Activated T-cell treated with anti-CD3 and anti-CD28 coated beads for 48 hours (primary cell): ENCODE results near the gene PRR22.

Source experiments
- DNase-seq: peaks from one replicate; pipeline ENCODE4 v3.0.0-alpha.2; 2020; ENCODE audit warnings: low read depth

PRR22 gene

DNA sequence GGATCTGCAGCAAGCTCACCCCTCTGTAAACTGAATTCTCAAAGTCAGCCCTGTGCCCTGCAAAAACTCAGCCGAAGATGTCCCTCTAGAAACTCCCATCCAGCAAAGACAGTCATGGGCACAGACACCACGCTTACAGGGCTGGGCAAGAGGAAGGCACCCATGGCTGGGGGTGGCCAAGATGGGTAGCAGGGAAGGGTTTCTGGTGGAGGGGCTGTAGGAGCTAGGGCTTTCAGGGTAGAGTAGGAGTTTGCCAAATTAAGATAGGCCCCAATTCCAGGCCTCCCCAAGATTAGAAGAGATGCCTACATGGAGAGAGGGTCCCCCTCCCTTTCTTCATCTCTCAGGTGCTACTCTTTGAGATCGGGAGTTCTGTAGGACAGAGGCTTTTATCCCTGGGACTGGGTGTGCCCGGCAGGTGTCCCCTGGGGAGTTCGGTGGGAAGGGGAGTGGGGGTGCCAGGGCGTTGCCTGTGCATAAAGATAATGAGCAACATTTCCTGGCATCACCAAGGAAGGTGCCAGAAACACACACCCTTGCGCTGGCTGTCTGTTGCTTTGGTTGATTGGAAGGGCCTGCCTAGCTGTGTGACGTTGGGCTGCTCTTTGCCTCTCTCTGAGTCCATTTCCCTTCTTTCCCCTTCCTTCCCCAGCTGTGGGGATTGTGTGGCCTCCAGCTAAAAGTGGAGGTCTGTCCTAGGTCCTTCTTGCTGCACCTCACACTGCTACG is 29.7 kb upstream of the PRR22 start:
- DNase-seq = no peak

DNA sequence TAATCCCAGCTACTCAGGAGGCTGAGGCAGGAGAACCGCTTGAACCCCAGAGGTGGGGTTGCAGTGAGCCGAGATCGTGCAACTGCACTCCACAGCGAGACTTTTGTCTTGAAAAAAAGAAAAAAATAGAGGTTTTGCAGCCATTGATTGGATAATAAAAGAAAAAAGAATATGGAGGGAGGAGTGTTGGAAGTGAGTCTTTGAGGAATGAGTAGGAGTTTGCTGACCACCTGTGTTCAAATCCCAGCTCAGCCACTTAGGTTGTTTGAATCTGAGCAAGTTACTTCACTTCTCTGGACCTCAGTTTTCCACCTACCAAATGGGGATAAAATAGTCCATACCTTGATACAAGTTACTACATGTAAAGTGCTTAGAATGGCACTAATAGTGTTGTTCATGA is 26.6 kb upstream of the PRR22 start:
- no peak for DNase-seq

DNA sequence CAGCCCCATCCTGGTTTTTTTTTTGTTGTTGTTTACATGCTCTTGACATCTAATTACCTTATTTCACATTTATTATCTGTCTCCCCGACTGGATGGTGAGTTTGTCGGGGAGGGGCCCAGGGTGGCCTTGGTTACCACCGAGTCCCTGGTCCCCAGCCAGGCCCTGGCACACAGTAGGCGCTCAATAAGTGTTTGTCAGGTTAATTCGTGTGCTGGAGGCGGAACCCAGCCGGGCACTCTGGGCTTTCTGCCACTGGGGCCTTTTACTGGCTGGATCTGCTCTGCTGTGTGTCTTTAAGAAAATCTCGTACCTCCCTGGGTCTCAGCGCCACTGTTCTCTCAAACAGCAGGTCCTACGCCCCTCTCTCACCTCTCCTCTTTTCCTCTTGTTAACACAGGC is 24.9 kb upstream of the PRR22 start:
- no peak for DNase-seq

DNA sequence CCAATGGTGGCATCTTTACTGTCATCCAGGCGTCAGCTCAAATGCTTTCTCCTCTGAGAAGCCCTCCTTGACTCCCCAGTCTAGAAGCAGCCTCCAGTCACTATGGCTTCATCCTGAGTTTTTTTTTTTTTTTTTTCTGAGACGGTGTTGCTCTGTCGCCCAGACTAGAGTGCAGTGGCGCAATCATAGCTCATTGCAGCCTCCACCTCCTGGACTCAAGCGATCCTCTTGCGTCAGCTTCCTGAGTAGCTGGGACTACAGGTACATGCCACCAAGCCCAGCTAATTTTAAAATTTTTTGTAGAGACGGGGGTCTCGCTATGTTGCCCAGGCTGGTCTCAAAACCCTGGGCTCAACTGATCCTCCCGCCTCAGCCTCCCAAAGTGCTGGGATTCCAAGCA is 24.5 kb upstream of the PRR22 start:
- no peak for DNase-seq

DNA sequence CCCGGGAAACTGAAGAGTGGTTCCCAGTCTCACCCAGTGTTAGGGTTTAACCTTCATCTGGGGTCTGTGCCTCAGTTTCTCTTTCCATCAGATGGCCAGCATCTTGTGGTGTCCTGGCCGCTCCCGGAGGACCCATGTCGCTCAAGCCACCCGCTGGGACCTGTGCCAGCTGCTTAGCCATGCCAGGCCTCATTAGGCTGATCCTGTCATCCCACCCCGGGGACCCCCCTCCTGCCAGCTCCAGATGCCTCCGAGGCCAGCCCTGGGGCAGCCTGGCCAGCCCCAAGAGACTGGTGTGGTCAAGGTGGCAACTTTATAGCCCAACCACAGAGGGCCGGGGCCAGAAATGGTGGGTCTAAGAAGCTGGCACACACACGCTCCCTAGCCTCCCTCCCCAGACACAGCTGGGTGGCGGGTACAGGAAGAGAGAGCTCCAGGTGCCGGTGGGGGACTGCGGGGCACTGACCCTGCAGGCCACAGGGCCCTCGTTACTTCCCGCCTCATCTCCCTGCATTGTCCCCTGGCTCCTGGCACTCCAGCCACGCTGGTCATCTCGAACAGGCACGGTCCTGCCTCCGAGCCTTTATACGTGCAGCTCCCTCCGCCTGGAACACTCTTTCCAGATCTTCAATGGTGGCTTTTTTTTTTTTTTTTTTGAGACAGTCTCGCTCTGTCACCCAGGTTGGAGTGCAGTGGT is 23.7 kb upstream of the PRR22 start:
- no peak for DNase-seq

DNA sequence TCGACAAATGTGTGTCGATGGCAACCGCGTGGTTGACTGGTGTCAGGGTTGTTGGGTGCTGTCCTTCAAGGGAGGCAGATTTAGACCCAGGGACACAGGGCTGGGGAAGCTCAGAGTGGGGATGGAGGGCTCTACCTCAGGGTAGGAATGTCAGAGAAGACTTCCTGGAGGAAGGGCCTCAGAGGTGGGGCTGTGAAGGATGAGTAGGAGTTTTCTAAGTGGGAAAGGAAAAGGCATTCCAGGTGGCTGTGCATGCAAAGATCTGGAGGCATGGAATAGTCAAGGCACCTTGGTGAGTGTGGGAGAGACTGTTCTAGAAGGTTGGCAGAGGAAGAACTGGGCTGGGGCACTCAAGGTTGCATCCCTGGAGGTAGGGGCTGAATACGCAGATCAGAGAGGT is 22.4 kb upstream of the PRR22 start:
- DNase-seq = no peak

GRCh38 chr19:5806133-5806489 is 21.6 kb upstream of the PRR22 start:
- DNase-seq = no peak

DNA sequence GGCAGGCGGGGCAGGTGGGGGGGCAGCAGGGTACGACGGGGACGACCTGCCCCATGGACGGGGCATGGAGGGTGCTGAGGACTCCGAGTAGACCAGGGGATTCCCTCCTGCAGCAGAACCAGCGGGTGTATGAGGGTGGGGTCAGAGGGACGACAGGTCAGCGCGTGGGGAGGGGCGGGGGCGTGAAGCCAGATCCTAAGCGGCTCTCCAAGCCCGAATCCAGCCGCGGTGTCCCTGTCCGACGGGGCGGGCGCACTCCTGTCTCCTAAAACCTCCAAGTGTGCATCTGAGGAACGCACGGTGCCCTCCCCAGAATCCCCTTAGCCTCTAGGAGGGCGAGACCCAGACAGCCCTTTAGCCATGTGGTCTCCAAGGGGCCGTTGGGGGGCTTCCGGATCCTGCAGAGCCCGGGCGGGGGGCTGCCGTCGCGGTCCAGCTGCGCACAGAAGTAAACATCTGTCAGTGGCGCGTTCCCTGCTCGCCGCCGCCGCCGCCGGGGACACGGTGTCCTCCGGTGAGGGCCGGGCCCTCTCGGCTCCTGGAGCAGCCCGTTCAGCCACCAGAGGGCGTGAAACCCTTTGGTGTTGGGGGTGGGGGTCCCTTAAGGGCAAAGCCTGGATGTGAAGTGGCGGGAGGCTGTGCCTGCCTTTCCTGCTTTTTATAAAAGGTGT is 21.1 kb upstream of the PRR22 start:
- peak; percentile 55 for DNase-seq

DNA sequence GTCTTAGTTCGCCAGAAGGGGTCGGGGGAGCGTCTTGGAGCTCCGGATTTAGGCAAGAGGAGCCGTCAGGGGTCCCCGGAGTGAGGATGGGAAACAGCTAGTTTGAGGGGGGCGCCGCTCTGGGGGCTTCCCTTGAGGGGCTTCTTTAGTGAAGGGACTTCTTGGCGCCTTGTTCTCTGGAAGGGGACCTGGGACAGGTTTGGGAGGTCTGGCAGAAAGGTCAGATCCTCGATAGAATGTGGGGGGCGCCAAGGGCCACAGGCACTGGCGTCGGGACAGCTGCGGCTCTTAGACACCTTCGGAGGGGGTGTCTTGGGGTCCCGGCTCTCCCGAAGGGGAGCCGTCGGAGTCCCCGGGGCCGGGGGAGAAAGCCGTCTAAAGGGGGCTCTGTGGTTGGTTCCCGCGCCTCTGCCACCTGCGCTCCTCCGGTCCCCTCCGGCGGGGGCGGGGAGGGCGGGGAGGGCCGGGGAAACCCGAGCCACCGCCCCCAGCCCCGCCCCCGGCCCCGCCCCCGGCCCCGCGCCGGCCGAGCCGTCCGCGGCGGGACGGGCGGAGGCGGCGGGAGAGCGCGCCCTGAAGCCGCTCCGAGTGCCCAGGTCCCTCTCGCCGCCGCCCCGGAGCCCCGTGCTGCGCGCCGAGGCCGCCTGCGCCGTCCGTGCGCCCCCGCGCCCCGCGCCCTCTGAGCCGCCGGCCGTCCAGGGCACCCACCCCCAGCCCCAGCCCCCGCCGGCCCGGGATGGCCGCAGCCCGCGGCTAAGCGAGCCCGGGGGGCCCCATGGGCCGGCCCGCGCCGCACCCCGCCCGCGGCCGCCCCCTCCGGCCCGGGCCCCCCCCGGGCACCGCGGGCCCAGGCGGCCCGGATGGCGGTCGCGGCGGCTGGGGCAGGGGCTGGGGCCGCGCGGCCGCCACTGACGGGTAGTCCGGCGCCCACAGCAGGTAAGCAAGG is 20.2 kb upstream of the PRR22 start, which contains the start of gene NRTN:
Gene NRTN (plus strand): TSS at position 552 of the 946 bp plus-strand sequence. CDS start 19,099 bp downstream, outside the sequence.
- DNase-seq = peak; percentile 35

DNA sequence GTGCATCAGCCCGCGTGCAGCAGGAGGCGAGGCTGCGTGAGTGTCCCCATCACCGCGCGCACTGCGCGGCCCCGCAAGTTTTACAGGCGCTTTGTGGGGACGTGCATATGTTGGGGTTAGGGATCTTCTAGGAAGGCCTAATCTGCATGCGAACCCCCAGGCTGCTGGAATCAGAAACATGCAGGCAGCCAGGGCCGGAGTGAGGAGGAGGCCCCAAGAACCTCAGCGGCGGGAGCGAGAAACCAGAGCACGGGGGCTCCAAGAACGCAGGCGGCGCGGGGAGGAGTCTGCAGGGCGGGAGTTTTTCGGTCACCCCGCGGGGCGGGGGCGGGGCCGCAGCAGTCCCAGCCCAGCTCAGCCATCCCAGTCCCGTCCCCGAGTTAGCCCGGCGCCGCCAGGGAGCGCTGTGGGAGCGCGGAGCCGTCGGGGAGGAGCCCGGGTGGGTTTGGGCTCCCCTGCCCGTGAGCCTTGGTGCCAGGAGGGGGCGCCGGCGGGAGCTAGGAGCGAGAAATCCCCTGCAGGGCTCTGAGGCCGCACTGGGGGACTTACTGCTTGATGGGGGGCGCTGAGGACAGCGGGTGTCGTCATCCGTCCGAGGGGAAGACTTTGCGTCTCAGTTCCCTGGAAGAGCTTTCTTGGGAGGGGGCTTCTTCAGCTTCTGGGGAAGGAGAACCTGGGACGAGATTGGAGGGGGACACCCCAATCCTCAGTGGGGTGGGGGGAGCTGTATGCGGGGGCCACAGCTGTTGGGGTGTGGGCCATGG is 19.4 kb upstream of the PRR22 start:
- peak; percentile 98 for DNase-seq

DNA sequence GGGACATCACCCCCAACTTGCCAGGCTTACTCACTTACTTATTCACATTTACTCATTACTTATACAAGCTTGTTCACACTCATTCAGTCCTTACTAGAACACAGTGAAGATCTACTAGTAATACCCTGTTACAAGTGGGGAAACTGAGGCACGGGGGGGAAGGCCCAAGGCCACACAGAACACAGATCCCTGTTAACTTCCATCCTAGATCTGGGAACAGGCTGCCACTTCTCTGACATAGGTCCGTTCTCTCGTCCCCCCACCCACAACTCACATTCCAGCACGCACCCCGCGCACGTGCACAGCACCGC is 18.9 kb upstream of the PRR22 start:
- DNase-seq = no peak

- DNase-seq = no peak
Measured at GRCh38 chr19:5801796-5802619, 17.5 kb upstream of the PRR22 start.

DNA sequence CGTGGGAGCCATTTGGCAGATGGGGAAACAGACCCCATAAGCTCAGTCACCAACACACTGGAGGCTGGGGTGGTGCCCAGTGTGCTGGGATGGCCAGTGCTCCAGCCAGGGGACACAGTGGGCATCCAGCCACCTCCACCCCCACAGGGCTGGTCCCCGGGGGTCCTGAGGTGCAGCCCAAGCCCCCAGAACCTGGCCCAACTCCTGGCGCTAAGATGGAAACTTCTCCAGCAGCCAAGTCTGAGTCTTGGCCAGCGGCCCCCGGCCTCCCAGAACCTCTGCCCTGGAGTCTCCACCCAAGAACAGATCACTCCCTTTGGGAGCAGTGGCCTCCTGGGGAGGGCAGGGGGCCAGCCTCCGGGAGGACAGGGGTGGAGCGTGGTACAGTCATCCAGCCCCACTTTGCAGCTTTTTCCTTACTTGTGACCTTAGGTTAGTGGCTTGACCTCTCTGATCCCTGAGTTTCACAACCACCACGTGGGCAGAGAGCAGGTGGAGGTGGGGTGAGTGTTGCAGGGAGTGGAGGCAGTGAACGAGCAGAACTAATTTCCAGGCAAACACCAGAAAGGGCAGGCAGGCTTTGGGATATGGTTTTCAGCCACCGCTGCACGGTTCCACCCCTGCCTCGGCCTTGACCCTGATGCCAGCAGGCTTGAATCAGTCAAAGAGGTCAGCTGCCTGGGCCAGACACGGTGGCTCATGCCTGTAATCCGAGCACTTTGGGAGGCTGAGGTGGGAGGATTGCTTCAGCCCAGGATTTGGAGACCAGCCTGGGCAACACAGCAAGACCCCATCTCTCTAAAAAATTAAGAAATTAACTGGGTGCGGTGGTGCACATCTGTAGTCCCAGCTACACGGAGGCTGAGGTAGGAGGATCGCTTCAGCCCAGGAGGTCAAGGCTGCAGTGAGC is 16.1 kb upstream of the PRR22 start:
- DNase-seq = no peak

DNA sequence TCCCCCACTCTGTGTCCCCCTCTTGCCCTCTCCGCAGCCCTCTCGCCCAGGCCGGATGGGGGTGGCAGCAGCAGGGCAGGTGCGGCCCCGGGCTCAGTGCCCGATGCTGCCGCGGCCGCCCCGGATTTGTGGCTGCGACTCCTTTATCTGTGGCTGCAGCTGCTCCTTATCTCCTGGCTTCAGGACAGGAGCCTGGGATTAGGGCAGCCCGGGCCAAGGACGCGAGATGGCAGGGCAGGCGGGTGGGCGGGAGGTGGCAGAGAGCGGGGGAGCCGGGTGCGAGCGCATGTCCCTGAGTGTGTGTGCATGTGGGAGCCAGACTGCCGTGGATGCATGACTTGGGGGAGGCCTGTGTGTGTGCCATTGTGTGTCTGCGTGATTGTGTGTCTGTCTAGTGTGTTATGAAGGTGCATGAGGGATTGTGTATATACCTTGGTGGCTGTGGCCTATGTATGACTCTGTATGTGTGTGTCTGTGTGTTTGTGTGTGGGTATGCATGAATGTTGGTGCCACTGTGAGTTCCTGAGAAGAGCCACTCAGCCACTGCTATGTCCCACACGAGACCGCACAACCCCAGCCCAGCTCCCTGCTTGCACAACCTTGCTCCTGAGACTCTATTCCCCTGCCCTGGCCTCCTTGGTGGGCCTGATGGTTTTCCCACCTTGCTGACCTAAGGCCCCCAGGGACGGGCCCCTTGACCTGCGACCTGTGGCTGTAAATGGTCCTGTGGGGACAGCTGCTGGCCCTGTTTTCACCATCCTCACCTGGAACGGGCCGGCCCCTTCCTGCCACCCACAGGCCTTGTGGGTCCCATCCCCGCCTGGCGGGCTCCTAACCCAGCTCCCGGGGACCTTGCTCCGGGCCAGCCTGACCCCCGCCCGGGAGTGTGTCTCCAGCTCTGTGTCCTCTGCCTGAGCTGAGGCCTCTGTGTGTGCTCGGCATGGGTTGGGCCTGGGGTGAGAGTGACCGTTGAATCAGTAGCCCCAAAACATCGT is 15.0 kb upstream of the PRR22 start:
- DNase-seq = no peak

DNA sequence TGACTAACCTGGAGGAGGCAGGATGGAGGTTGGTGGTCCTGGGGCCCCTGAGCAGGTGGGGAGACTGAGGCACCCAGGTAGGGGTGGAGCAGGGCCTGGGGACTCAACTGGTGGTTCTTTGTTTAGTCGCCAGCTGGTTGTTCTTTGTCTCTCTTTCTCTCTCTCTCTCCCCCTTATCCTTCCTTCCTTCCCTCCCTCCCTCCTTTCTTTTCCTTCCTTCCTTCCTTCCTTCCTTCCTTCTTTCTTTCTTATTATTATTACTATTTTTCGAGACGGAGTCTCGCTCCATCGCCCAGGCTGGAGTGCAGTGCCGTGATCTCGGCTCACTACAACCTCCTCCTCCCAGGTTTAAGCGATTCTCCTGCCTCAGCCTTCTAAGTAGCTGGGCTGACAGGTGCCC is 13.7 kb upstream of the PRR22 start:
- no peak for DNase-seq

- DNase-seq = no peak
Measured at GRCh38 chr19:5795382-5795919, 10.9 kb upstream of the PRR22 start.

GRCh38 chr19:5793188-5793587 is 8.6 kb upstream of the PRR22 start:
- DNase-seq = no peak

DNA sequence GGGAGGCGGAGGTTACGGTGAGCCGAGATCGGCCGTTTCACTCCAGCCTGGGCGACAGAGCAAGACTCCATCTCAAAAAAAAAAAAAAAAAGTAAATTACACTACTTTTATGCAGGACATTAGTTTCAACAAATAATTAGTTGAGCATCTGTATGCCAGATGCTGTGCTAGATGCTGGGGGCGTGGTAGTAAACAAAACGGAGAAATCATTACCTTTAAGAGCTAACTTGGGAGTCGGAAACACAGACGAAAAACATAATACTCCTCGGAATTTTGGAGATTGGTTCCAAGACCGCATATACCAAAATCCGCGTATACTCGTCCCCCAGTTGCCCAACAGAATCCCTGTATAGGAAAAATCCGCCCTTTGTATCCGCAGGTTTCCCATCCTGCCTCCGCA is 7.7 kb upstream of the PRR22 start:
- no peak for DNase-seq
